ENCODE data around the gene ATP8A2.

DNA sequence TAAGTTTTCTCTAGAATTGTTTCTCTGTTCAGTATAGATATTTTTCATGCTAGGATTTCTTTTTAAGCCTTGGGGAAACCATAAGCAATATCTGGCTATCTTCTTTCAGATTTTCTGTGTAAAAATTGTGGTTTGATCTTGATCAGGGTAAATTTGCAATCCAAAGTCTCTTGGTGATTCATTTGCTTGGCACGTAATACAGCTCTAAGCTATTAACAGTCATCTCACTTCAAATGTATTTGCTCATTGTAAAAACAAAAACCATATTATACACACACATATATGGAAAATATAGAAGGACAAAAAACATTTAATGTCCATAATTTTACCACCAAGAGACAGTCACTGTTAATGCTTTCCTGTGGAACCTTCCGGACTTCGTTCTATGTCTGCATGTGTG, 489.1 kb downstream of the ATP8A2 start:
- no peak for TF ChIP-seq EZH2 (IDR thresholded peaks at IDR 0.05)
- TF ChIP-seq, protein P1, sequence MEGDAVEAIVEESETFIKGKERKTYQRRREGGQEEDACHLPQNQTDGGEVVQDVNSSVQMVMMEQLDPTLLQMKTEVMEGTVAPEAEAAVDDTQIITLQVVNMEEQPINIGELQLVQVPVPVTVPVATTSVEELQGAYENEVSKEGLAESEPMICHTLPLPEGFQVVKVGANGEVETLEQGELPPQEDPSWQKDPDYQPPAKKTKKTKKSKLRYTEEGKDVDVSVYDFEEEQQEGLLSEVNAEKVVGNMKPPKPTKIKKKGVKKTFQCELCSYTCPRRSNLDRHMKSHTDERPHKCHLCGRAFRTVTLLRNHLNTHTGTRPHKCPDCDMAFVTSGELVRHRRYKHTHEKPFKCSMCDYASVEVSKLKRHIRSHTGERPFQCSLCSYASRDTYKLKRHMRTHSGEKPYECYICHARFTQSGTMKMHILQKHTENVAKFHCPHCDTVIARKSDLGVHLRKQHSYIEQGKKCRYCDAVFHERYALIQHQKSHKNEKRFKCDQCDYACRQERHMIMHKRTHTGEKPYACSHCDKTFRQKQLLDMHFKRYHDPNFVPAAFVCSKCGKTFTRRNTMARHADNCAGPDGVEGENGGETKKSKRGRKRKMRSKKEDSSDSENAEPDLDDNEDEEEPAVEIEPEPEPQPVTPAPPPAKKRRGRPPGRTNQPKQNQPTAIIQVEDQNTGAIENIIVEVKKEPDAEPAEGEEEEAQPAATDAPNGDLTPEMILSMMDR (IDR thresholded peaks at IDR 0.05): no peak
- no peak for TF ChIP-seq EZH2phosphoT487 (IDR thresholded peaks at IDR 0.05)

Data from neural progenitor cell (in vitro differentiated cells).